Forelimb muscle (tissue), 1 donor: ENCODE results near the gene FOSL2. TPM values are rescaled to one million over a fixed set of nuclear protein-coding genes. Genes with fewer than 3 reads are reported as not detected.

Experiments used
- DNase-seq: peaks from one replicate; pipeline ENCODE4 v3.0.0-alpha.2; 2013; ENCODE audit warnings: low read depth
- polyA plus RNA-seq: library from polyadenylated mRNA; unstranded; fragments of 120-200 nt; gene quantifications from one replicate; pipeline ENCODE4 v1.2.1, GENCODE V29; 2013; ENCODE audit not compliant: insufficient read length

FOSL2 gene
- polyA plus RNA-seq, 1 donor: 17.3 TPM

GRCh38 chr2:28432362-28432761 is 39.7 kb downstream of the FOSL2 start:
- no peak for DNase-seq

- no peak for DNase-seq
Measured at GRCh38 chr2:28433215-28433614, 40.6 kb downstream of the FOSL2 start.

DNA sequence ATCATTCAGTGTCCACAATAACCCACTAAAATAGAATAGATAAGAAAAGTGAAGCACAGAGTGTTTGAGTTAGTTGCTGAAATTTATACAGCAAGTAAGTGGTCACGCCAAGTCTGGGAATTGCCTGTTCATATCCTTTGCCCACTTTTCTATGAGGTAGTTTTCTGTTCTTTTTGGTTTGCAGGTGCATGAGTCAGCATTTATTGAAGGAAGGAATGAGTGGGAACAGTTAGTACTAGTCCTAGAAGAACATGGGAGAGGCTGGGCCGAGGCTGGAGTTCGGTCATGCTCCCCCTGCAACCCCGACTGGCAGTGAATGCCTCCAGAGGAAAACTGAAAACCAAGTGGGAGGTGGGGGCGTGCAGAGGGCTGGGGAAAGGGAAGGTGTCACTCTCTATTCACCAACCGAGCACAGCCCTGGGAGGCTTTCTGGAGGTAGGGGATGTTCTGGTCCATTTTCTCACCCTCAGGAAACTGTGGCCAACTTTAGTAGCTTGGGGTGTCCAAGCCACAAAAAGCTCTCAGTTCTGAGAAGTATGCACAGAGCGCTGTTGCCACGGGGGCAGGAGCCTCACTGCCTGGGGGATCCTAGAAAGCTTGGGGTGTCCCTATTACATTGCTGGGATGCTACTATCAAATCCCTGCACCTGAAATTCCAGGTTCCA is 41.4 kb downstream of the FOSL2 start:
- no peak for DNase-seq

- DNase-seq: no peak
Measured at GRCh38 chr2:28434600-28434989, 41.9 kb downstream of the FOSL2 start.

GRCh38 chr2:28435241-28435640 is 42.6 kb downstream of the FOSL2 start:
- no peak for DNase-seq

DNA sequence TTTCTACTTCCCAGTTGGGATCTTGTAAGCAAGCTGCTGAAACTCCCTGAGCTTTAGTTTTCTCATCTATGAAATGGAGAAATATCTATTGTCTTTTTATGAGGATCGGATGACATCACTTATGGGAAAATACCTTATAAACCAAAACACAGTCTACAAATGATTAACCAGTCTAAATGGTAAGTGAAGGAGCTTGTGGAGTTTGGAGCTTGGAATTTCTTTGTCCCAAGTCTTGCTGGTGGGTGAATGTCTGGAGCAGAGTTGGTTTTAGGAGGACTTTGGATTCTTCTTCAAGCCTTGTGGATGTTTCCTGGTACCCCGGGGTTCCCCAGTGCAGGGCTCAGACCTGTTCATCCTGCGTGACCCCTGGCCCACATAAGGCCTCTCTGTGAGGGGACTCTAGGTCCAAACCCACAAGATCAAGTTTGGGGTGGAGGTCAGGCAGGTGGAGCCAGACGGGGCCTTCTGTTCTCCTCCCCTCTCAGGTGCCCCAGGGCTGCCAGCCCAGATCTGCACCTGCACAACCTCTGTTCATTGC is 43.2 kb downstream of the FOSL2 start:
- DNase-seq: no peak

GRCh38 chr2:28436525-28437051 is 43.9 kb downstream of the FOSL2 start:
- DNase-seq: no peak

- DNase-seq: no peak
Measured at GRCh38 chr2:28437149-28437835, 44.6 kb downstream of the FOSL2 start.

GRCh38 chr2:28437918-28438317 is 45.3 kb downstream of the FOSL2 start:
- no peak for DNase-seq

- no peak for DNase-seq
Measured at GRCh38 chr2:28438532-28439063, 45.9 kb downstream of the FOSL2 start.

DNA sequence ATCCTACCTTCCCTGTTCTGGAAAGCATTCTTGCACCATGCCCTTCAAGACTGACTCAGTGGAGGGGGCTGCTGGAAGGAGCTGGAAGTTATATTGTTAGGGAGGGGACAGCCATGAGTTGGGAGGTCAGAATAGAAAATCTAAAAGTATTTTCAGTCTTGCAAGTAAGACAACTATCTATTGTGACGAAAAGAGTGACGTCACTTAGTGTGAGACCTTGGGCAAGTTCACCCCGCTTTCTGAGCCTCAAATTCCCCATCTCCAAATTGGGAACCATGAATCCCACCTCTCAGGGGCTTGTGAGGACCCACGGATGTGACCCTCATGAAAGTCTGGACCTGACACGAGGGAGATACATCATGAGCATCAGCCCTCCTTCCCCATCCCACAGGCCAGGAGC is 46.5 kb downstream of the FOSL2 start:
- DNase-seq: no peak

DNA sequence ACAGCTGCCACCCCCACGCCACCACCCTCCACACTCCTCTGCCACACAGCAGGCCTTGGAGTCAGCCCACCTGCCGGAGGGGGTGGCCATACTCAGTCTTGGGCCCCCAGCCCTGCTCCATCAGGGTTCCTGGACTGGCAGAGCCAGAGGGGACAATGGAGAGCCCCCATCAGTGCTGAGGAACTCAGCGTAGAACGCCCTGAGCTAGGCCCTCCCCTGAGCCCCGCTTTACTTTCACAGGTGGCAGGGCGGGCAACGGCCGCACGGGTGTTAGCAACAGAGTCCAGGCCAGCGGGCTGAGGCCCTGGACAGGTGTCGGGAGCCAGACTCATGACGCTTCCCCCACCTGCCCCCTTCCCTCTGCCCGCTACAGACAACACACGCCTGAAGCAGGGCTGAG is 47.1 kb downstream of the FOSL2 start:
- DNase-seq: no peak

- DNase-seq: no peak
Measured at GRCh38 chr2:28442328-28442727, 49.7 kb downstream of the FOSL2 start.

DNA sequence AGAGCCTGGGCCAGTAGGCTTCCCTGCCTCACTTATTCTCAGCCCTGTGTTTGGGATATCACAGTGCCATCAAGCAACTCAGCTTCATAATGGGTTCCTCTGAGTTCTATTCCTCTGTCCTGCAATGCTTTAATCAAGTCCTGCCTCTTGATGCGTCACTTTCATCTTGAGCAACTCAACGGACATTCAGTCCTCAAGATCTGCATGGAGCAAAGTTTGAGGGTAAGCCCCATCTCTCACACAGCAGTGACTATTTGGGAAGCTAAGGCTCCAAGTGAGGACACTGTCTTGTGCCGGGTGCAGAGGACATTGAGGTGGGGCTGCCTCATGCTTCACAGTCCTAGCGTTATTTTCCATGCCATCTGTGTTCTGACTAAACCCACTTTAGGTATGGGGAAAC is 52.3 kb downstream of the FOSL2 start:
- no peak for DNase-seq

GRCh38 chr2:28445448-28446258 is 53.0 kb downstream of the FOSL2 start:
- DNase-seq: no peak

DNA sequence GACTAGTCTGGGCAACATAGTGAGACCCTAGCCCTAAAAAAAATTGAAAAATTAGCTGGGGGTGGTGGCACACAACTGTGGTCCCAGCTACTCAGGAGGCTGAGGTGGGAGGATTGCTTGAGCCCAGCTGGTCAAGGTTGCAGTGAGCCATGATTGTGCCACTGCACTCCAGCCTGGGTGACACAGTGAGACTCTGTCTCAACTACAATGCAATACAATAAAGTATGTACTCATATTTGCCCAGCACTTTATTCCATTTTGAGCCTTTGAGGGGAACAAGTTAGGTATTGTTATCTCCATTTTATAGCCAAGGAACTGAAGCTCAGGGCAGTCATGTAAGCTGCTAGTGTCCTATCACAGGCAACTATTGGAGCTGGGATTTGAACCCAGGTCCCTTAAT is 53.9 kb downstream of the FOSL2 start:
- no peak for DNase-seq

DNA sequence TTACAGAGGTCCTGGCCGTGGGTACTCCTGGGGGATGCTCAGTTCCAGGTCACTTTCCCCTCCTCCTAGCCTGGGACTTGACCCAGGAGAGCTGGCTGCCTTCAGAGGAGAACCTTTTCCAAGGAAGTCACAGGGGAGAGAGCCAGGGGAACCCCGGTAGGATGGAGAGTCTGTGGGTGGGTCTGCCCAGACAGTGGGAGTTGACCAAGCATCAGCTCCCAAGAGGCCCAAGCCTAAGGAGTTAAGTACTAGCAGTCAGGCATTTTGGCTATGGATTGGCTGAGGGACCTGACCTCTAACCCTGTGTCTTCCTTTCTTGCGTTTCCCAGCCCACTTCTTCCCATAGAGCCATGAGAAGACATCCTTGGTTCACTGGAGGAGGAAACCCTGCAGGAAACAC is 54.4 kb downstream of the FOSL2 start:
- no peak for DNase-seq

GRCh38 chr2:28447943-28448792 is 55.5 kb downstream of the FOSL2 start:
- no peak for DNase-seq

DNA sequence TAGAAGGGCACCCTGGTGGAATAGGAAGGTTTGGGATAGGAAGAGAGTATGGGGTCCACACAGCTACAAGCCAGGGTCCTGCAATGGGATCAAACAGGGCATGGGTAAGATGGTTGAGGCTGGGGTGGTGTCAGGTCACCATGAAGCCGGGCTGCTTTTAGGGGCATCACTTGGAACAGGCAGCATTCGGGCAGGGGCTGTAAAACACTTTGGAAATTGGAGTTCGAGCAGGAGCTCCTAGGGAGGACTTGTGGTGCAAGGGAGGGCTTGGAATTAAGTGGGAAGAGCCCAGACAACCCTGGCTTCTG is 56.1 kb downstream of the FOSL2 start:
- DNase-seq: no peak

DNA sequence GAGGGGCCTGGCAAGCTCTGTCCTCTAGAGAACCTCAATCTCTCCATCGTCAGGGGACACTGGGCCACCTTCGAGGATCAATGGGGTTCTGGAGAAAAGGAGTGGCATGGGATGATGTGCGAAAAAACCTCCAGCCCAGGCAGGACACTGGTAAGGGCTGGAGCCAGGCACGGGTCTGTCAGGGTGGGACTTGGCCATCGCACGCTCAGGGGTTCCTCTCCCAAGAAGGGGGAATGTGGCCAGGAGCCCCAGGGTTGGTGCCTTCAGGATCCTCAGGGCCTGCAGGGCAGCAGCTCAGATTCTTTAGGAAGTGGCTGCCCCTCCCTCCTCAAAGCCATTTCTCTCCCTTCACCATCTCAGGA is 56.4 kb downstream of the FOSL2 start:
- no peak for DNase-seq
